HCT116 (cell line): ENCODE measurements around the gene KLHDC3.

Experiments
- CEBPB ChIP-seq: IDR thresholded peaks from 2 replicates; pipeline ENCODE4 v1.6.1; 2012; ENCODE audit warnings: low read depth
- CTCF ChIP-seq, 3 experiments: fragments of 200-600 bp in 1 of 3; sonication (generic) in 1 of 3; IDR thresholded peaks in 2 of 3; conservative IDR thresholded peaks in 1 of 3; 2 replicates each; pipeline ENCODE4 v1.5.1; 2012 to 2017; ENCODE audit warnings: low read depth in 2 of 3, low read length in 2 of 3, antibody characterized with exemption in 1 of 3, borderline replicate concordance in 1 of 3, control low read depth in 1 of 3, mild to moderate bottlenecking in 1 of 3, mixed read lengths in 1 of 3, mixed run types in 1 of 3, moderate library complexity in 1 of 3; ENCODE audit not compliant: insufficient read depth in 1 of 3
- EZH2 ChIP-seq: fragments of 200-600 bp; sonication (generic); IDR thresholded peaks from 2 replicates; pipeline ENCODE4 v1.6.1; 2017; ENCODE audit warnings: antibody characterized with exemption, mixed run types
- EZH2phosphoT487 ChIP-seq: fragments of 200-600 bp; IDR thresholded peaks from 2 replicates; pipeline ENCODE4 v1.6.1; 2018; ENCODE audit warnings: antibody characterized with exemption, borderline replicate concordance
- JUND ChIP-seq: IDR thresholded peaks from 2 replicates; pipeline ENCODE4 v1.6.1; 2012
- MAX ChIP-seq: IDR thresholded peaks from 2 replicates; pipeline ENCODE4 v1.6.1; 2012
- POLR2A ChIP-seq: IDR thresholded peaks from 2 replicates; pipeline ENCODE4 v1.7.0; 2011; ENCODE audit warnings: borderline replicate concordance; ENCODE audit not compliant: insufficient read depth, insufficient read length; ENCODE audit errors: extremely low read depth
- POLR2AphosphoS5 ChIP-seq: IDR thresholded peaks from 2 replicates; pipeline ENCODE4 v1.6.1; 2011; ENCODE audit warnings: mild to moderate bottlenecking, low read depth, low read length, moderate library complexity
- RAD21 ChIP-seq: IDR thresholded peaks from 2 replicates; pipeline ENCODE4 v1.6.1; 2012; ENCODE audit warnings: low read depth, mild to moderate bottlenecking
- TCF7L2 ChIP-seq: IDR thresholded peaks from 2 replicates; pipeline ENCODE4 v1.7.0; 2011; ENCODE audit warnings: borderline replicate concordance, inconsistent platforms; ENCODE audit not compliant: insufficient read depth, insufficient read length; ENCODE audit errors: extremely low read depth
- ZBTB33 ChIP-seq: IDR thresholded peaks from 2 replicates; pipeline ENCODE4 v1.6.1; 2011; ENCODE audit warnings: mild to moderate bottlenecking, low read length, moderate library complexity; ENCODE audit not compliant: insufficient replicate concordance; ENCODE audit errors: extremely low read depth
- ZNF274 ChIP-seq: fragments of 200-500 bp; sonication (Bioruptor generic); IDR thresholded peaks from 2 replicates; pipeline ENCODE4 v1.6.1; 2014; ENCODE audit warnings: mild to moderate bottlenecking, low read depth, low read length, inconsistent platforms

GRCh38 chr6:42989923-42990322 is 24.1 kb upstream of the KLHDC3 start:
- TF ChIP-seq CTCF (IDR thresholded peaks at IDR 0.05 in 2 of 3, conservative IDR thresholded peaks at IDR 0.05 in 1 of 3; ENCODE audit: borderline replicate concordance in 1 of 3, insufficient read depth in 1 of 3, low read depth in 2 of 3, low read length in 2 of 3) = no peak
- no peak for TF ChIP-seq EZH2phosphoT487
- no peak for TF ChIP-seq TCF7L2
- TF ChIP-seq CEBPB = no peak
- no peak for TF ChIP-seq POLR2A
- no peak for TF ChIP-seq JUND
- TF ChIP-seq ZBTB33 = no peak
- no peak for TF ChIP-seq MAX
- no peak for TF ChIP-seq POLR2AphosphoS5
- TF ChIP-seq ZNF274 = no peak
- no peak for TF ChIP-seq RAD21
- TF ChIP-seq EZH2 = no peak
